ENCODE results near the gene ZNF526. TPM values are rescaled to one million over a fixed set of nuclear protein-coding genes. Genes with fewer than 3 reads are reported as not detected.

Gene ZNF526
- total RNA-seq, 1 experiment from 2014 or later = 13.1 TPM

- Histone ChIP-seq H3K9ac (ENCODE audit: low read length) (peak overlapping the region; percentile 87), H3K79me2 (ENCODE audit: insufficient read depth, low read length) (peaks cover 54% of the 10 kb centered on the region), H3K9me2 (ENCODE audit: insufficient read depth) (no peaks in the 10 kb centered on the region), H3K9me3 (ENCODE audit: control insufficient read depth in 1 of 2, insufficient read depth in 1 of 2, low read depth in 1 of 2, low read length in 2 of 2) (no peaks in the 10 kb centered on the region), H2AFZ (ENCODE audit: low read depth, low read length, poor library complexity, severe bottlenecking) (no peak overlapping the region), H3K36me3 (ENCODE audit: control insufficient read depth in 1 of 2, insufficient read depth in 2 of 2, low read length in 2 of 2) (peaks cover 0 to 7% of the 10 kb centered on the region in 2 experiments; a peak in 2 of 4 replicates), H3K4me1 (ENCODE audit: control insufficient read depth in 1 of 2, insufficient read depth in 2 of 2, low read length in 2 of 2) (peaks cover 25 to 47% of the 10 kb centered on the region in 2 experiments), H3K27me3 (ENCODE audit: insufficient read depth, low read length) (no peaks in the 10 kb centered on the region), H3K4me3 (replicated peaks in 1 of 2; ENCODE audit: low read depth in 1 of 2, low read length in 2 of 2) (peak overlapping the region; percentile 83 to 96), H3K27ac (ENCODE audit: low read depth, low read length) (peak overlapping the region; percentile 91), H4K20me1 (ENCODE audit: insufficient read depth) (peaks cover 3% of the 10 kb centered on the region; the same call in 1 of the 2 replicates), H3K4me2 (ENCODE audit: low read length) (peak overlapping the region; percentile 94)
- CTCF ChIA-PET = no interaction called here
- no peak for TF ChIP-seq CEBPB (IDR thresholded peaks at IDR 0.05; ENCODE audit: low read depth)
- no peak for TF ChIP-seq POLR2A (IDR thresholded peaks at IDR 0.05; ENCODE audit: borderline replicate concordance, extremely low read depth, insufficient read depth, insufficient read length)
- TF ChIP-seq POLR2AphosphoS5 (IDR thresholded peaks at IDR 0.05; ENCODE audit: low read depth, low read length) = no peak
- no peak for TF ChIP-seq ELF1 (IDR thresholded peaks at IDR 0.05; ENCODE audit: borderline replicate concordance, low read depth)
- no peak for TF ChIP-seq TCF7L2 (IDR thresholded peaks at IDR 0.05; ENCODE audit: borderline replicate concordance, extremely low read depth, insufficient read depth, insufficient read length)
- TF ChIP-seq, protein P1, sequence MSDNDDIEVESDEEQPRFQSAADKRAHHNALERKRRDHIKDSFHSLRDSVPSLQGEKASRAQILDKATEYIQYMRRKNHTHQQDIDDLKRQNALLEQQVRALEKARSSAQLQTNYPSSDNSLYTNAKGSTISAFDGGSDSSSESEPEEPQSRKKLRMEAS (IDR thresholded peaks at IDR 0.05) = no peak
- TF ChIP-seq EZH2 (IDR thresholded peaks at IDR 0.05) = no peak
- TF ChIP-seq, protein P2, sequence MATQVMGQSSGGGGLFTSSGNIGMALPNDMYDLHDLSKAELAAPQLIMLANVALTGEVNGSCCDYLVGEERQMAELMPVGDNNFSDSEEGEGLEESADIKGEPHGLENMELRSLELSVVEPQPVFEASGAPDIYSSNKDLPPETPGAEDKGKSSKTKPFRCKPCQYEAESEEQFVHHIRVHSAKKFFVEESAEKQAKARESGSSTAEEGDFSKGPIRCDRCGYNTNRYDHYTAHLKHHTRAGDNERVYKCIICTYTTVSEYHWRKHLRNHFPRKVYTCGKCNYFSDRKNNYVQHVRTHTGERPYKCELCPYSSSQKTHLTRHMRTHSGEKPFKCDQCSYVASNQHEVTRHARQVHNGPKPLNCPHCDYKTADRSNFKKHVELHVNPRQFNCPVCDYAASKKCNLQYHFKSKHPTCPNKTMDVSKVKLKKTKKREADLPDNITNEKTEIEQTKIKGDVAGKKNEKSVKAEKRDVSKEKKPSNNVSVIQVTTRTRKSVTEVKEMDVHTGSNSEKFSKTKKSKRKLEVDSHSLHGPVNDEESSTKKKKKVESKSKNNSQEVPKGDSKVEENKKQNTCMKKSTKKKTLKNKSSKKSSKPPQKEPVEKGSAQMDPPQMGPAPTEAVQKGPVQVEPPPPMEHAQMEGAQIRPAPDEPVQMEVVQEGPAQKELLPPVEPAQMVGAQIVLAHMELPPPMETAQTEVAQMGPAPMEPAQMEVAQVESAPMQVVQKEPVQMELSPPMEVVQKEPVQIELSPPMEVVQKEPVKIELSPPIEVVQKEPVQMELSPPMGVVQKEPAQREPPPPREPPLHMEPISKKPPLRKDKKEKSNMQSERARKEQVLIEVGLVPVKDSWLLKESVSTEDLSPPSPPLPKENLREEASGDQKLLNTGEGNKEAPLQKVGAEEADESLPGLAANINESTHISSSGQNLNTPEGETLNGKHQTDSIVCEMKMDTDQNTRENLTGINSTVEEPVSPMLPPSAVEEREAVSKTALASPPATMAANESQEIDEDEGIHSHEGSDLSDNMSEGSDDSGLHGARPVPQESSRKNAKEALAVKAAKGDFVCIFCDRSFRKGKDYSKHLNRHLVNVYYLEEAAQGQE (IDR thresholded peaks at IDR 0.05; ENCODE audit: low read depth) = no peak
- TF ChIP-seq, protein P3, sequence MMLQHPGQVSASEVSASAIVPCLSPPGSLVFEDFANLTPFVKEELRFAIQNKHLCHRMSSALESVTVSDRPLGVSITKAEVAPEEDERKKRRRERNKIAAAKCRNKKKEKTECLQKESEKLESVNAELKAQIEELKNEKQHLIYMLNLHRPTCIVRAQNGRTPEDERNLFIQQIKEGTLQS (IDR thresholded peaks at IDR 0.05) = no peak
- no peak for TF ChIP-seq JUND (IDR thresholded peaks at IDR 0.05)
- no peak for TF ChIP-seq EGR1 (IDR thresholded peaks at IDR 0.05; ENCODE audit: low read depth)
- no peak for DNase-seq (ENCODE audit: low read depth, low spot score)
- intact Hi-C loops (cut with micrococcal nuclease) = no loop called here
- RAD21 ChIA-PET (ENCODE audit: low non-redundant PET in 1 of 2, low total read pairs in 2 of 2, uncharacterized antibody in 2 of 2, unreplicated experiment in 2 of 2) = no interaction called here
- POLR2A ChIA-PET = interaction anchor here (1.0 to 1.8 kb wide), 2 partner anchors 10 kb away, joined by 8 to 16 read pairs; partner anchors contain the start of gene GSK3A
- TSS peak; percentile 42 for BruUV-seq (replicated peaks)
- ATAC-seq = no peak
These were observed 32.5 kb downstream of the ZNF526 start for GRCh38 chr19:42252365-42253244.
